KOPT-K1 (cell line): Measurements from ENCODE around the gene HYCC1.

ENCODE experiments used
- H3K27ac ChIP-seq: fragments of 200-600 bp; sonication (generic); 2 replicates; pipeline ENCODE4 v1.5.1; 2016; ENCODE audit warnings: antibody characterized with exemption, mild to moderate bottlenecking, low read depth, low read length; ENCODE audit not compliant: poor library complexity, severe bottlenecking
- H3K36me3 ChIP-seq: fragments of 200-600 bp; sonication (generic); 2 replicates; pipeline ENCODE4 v1.5.1; 2017; ENCODE audit warnings: antibody characterized with exemption, mild to moderate bottlenecking, low read length, moderate library complexity; ENCODE audit not compliant: insufficient read depth
- H3K9me3 ChIP-seq: fragments of 200-600 bp; sonication (generic); 2 replicates; pipeline ENCODE4 v1.5.1; 2017; ENCODE audit warnings: antibody characterized with exemption, low read length, mild to moderate bottlenecking; ENCODE audit not compliant: insufficient read depth, poor library complexity, severe bottlenecking

The HYCC1 gene

DNA sequence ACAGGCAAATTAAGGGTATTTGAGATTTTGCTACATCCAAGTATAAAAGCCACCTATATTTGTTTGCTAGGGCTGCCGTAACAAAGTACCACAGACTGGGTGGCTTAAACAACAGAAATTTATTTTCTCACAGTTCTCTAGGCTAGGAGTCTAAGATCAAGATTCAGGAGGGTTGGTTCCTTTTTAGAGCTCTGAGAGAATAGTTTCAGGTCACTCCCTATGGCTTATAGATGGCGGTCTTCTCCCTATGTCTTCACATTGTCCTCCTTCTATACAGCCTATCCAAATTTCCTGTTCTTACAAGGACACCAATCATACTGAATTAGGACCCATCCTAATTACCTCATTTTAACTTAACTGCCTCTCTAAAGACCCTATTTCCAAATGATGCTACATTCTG, 11.2 kb downstream of the HYCC1 start:
- H3K27ac ChIP-seq = no peak overlapping the region
- H3K9me3 ChIP-seq = no peaks in the 10 kb centered on the region
- H3K36me3 ChIP-seq = no peaks in the 10 kb centered on the region

DNA sequence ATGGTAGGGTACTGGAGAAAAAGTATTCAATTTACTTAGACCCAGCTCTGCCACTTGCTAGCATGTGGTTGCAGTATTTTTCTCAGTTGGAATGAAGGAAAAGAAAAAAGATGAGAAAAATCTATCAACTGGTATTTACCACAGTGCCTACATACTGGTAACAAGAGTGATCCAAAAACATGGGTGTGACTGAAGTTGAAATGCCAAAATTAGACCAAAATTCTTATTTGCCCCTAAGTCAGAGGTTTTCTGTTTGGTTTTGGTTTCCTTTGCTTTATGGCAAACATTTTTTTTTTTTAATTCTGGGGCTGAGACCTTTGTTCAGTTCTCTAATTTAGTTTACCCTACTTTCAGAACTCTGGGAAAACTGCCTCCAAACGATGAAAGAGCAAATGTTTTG, 12.3 kb downstream of the HYCC1 start:
- no peaks in the 10 kb centered on the region for H3K9me3 ChIP-seq

DNA sequence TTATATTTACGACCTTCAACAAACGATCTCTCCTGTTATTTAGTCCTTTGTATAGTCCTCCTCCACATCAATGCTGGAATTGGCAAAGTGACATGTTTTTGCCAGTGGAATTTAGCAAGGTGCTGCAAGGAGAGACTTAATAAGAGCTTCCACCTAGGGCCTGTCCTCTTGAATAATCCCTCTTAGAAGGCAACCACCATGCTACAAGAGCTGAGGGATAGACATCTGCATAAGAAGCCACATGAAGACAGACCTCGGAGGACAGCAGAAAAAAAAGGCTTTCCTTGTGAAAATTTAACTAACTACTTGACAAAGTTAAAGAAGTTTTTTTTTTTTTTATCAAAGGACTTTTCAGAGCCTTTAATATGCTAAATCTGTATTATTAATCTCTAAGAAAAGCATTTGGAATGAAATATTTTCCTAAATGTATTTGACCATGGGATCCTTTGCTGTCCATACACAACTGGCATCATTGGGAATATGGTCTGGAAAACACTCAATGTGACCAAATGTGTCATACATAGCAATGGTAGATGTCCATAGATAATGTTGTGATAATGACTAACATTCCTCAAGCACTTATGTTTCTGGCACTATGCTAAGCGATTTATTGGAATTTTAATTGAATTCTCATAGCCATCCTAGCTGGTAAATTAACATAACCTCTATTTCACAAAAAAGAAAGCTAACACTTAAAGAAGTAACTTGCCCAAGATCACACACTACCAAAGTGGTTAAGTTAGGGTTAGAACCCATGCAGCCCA, 13.2 kb downstream of the HYCC1 start:
- Histone ChIP-seq H3K27ac (no peak overlapping the region), H3K9me3 (no peaks in the 10 kb centered on the region), H3K36me3 (no peaks in the 10 kb centered on the region)

More for the DNA sequence above, 12.3 kb downstream of the HYCC1 start:
- Histone ChIP-seq H3K36me3 (no peaks in the 10 kb centered on the region), H3K27ac (no peak overlapping the region)

DNA sequence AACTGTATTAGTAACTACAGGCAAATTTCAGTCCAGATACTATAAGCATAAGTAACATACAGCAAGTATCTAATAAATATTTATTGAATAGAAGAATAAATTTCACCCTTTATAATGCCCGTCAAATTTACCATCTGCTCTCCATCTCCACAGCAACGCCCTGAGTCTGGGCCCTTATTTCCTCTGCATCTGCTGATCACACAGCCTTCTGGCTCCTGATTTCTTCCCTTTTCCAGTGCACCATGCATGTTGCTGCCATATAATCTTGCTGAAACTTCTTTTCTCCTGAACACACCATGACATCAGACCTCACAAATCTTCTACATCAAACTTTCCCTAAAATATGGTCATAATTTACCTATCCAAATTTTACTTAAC, 15.4 kb downstream of the HYCC1 start:
- Histone ChIP-seq H3K27ac (no peak overlapping the region), H3K9me3 (no peaks in the 10 kb centered on the region), H3K36me3 (no peaks in the 10 kb centered on the region)

DNA sequence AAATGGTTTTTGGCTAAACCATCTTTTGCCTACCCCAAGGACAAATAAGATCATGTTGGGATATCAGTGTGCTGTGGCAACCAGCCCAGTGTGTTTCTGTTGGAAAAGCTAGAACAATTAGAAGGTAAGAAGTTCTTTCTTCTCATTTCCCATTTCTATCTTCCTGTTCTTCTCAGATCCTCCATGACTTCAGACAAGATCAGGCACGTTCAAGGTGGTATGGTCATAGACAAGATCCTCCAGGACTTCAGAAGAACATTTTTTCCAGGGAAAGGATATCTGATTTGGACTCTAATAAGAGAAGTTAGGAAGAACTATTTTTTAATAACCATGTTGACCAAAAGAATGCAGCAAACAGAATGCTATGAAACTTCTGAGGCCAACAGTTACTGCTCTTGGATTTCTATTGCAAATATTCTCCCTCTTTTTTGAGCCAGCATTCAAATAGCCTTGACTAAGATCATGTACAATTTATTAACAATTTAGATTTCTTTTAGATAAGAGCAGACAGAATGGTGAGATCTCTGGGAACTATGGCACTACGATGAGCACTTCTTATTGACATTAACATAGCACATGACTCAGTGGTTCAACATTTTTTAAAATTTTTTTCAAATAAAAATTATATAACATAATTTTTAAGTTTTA, 15.9 kb downstream of the HYCC1 start:
- H3K27ac ChIP-seq = no peak overlapping the region
- no peaks in the 10 kb centered on the region for H3K9me3 ChIP-seq
- no peaks in the 10 kb centered on the region for H3K36me3 ChIP-seq

DNA sequence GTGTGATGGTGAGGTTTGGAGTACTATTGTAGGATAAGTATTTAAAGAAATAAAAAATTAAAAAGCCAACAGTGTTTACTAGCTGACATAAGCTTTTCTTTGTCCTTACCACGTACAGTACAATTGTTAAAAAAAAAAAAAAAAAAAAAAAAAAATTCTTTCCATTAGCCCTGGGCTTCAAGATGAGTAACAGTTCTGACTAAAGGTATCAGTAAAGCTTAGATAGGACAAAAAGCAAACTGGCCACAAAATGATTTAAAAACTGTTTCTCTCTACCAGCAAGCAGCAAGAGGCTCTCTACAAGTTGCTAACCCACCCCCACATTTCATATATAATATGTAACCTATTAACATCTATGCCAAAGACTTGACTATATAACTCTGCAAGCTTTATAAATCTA, 17.5 kb downstream of the HYCC1 start:
- Histone ChIP-seq H3K36me3 (no peaks in the 10 kb centered on the region), H3K27ac (no peak overlapping the region), H3K9me3 (no peaks in the 10 kb centered on the region)

DNA sequence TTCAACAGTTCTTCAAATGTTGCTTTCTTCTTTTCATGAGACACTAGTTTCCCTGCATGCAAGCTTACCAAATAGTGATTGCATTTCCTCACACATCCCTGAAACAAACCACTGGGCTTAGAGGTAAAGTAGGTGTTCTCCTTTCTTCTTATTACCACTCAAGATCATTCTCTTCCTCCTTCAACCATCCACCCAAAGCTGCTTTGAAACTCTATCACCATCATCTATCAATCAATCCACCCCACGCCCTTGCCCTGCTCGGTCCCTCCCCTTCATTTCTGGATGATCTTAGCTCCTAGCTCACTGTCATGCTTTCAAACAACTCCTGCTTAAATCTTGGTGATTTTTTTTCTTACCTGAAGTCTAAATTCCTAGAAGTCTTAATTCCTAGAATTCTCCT, 18.9 kb downstream of the HYCC1 start:
- Histone ChIP-seq H3K9me3 (no peaks in the 10 kb centered on the region), H3K36me3 (no peaks in the 10 kb centered on the region), H3K27ac (no peak overlapping the region)

DNA sequence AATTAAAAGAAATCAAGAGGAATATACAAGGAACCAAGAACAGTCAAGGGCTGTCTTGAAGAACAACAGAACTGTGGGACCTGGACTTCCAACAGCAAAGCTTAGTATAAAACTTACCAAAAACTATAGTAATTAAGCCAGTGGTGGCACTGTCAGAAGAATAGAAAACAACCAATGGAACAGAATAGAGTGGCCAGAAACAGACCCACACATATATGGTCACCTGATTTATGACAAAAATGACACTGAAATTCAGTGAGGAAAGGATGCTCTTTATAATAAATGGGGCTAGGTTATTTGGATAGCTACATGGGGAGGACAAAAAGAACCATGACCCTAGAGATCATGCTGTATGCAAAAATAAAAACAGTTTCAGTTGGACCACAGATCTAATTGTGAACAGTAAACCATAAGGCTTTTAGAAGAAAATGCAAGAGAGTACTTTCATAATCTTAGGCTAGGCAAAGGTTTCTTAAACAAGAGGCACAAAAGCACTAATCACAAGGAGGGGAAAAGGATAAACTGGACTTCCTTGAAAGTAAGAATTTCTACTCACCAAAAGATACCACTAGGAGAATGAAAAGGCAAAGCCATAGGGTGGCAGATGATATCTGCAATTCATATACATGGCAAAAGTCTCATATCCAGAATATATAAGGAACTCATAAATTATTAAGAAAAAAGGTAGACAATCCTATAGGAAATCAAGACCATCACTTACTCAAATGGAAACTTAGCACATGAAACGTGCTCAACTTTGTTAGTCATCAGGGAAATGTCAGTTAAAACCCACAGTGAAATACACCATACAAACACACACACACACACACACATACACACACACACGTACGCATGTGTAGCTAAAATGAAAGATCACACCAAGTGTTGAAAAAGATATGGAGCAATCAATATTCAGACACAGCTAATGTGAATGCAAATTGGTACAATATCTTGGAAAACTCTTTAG, 20.8 kb downstream of the HYCC1 start:
- Histone ChIP-seq H3K36me3 (no peaks in the 10 kb centered on the region), H3K27ac (no peak overlapping the region), H3K9me3 (no peaks in the 10 kb centered on the region)

DNA sequence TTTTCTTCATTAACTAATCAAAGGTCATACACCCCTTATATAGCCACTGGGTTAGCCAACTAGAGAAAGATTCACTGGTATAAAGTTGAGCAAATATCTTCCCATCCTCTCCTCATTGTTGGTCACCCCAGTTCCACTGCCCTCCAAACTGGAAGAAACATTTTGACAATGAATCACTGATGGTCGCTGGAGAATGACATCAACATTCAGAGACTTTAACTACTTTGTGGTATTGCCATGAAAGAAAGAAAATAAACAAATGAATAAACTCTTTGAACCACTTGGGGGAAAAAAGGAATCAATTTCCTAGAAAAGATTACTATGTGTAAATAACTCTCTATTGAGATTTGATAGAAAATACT, 23.4 kb downstream of the HYCC1 start:
- Histone ChIP-seq H3K36me3 (no peaks in the 10 kb centered on the region), H3K27ac (no peak overlapping the region), H3K9me3 (no peaks in the 10 kb centered on the region)

DNA sequence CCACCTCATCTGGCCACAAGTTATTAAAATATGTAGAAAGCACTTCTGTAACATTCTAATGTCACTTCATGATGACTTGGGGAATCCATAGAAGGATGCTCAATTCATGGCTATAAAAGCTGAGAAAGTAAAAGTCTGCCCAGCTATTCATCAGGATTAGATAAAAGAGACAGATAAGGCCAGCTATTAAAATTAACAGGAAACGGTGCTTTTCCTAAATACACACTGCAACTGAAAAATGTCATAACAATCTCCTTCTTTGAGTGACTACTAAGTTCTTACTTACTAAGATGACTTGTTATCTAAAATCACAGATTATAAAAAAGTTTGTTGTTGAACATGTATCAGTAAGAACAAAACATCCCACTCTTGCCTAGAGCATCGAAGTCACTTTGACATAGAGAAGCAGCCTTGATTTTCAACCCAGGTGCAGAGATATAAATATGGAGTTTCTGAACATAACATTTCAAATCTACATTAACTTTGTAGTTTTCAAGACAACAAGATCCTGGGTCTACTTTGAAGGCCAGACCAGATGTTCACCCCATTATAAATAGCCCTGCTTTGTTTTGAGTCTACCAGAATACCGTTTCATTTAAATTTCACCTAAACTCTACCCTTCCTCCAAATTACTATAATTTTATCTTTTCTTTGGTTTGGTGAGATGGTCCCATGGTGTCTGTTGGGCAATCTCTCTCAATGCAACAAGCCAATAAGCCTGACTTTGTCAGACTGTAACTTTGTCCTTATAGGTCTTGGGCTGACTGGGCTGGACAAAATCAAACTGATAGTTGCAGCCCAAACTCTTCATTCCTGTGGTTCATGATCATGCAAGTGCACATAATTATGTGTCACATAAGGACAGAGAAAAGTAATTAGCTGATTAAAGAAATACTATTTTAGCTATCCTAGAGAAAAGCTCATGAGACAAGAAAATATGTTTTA, 24.0 kb downstream of the HYCC1 start:
- Histone ChIP-seq H3K36me3 (no peaks in the 10 kb centered on the region), H3K27ac (no peak overlapping the region), H3K9me3 (no peaks in the 10 kb centered on the region)

DNA sequence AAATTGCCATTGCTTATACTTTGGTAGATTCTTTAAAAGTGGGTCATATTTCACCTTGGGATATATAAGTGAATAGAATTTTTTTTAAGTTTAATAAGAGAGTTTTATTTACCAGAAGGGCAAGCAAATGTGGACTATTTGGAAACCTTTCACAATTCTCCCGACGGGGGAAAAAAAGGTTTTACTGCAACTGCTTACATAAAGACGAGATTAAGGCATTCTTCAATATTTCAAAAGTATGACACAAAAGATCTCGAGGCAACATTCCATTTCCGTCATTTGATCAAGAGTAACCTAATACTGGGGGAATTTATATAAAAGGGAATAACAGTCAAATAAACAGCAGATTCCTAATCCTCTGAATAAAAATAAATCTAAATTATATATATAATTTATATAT, 28.5 kb downstream of the HYCC1 start:
- H3K9me3 ChIP-seq = no peaks in the 10 kb centered on the region
- no peak overlapping the region for H3K27ac ChIP-seq
- H3K36me3 ChIP-seq = no peaks in the 10 kb centered on the region

DNA sequence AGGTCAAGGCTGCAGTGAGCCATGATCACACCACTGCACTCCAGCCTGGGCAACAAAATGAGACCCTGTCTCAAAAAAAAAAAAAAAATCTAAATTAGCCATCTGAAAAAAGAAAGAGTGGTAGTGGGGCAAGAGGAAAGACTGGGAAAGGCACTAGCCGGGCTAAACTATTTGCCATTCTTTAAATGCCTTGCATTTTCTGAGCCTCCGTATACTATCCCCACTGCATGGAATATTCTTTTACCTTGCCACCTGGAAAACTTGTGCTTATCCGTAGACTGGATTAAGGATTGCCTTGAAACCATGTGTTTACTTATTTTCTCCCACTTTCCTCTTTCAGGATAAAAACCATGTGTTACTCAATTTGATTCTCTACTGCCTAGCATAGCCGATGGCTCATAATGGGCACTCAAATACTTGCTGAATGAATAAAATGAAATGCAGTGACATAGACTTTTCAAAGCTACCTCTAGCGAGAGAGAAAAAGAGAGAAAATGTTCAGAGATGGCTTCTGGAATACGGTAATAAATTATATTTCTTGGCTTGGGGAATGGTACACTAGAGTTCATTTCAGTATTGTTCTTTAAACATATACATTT, 30.6 kb downstream of the HYCC1 start:
- Histone ChIP-seq H3K9me3 (no peaks in the 10 kb centered on the region), H3K27ac (no peak overlapping the region), H3K36me3 (no peaks in the 10 kb centered on the region)

DNA sequence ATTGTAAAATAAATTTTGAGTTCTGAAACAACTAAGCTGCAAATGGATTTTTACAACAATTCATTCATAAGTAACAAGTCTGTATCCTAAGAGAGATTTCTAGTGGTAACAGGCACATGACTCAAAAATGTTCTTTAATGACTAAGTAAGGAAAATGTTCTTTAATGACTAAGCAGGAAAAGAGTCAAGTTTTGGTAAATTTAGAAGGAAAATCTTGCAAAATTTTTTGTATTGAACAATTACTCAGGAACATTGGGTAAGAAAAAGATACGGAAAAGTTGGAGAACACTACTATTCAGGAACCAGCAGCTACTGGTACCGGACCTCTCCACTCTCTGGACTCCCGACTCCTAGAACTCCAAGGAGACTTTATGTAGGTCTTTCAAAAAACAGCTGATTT, 33.5 kb downstream of the HYCC1 start:
- H3K27ac ChIP-seq = no peak overlapping the region
- H3K36me3 ChIP-seq = peaks cover 7% of the 10 kb centered on the region
- H3K9me3 ChIP-seq = no peaks in the 10 kb centered on the region

DNA sequence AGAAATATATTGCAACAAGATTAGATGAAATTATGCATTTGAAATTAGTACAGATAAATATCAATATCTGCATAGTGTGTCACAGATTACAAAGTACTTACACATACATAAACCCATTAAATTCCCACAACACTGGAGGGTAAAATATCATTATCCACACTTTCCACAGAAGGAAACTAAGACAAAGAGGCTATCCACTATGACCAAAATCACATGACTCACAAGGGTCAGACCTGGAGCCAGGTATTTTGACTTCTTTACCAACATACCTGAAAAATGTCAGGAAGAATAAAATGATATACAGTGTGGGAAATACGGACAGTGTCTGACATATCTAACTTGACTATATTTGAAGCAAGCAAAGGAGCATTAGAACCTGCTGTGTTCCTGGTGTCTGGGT, 34.1 kb downstream of the HYCC1 start:
- H3K27ac ChIP-seq = no peak overlapping the region

More for the DNA sequence above, 34.1 kb downstream of the HYCC1 start:
- peaks cover 9% of the 10 kb centered on the region for H3K36me3 ChIP-seq
- H3K9me3 ChIP-seq = no peaks in the 10 kb centered on the region
